Central memory CD4-positive, alpha-beta T cell (primary cell): ENCODE measurements around the gene COG7.
"Not testable (repeated sequence)": the region's sequence is repeated elsewhere in the genome, so short reads cannot be mapped to it uniquely, and the experiment has no call there.

ENCODE experiments used
- DNase-seq: peaks from one replicate; pipeline ENCODE4 v3.0.0; 2022

The COG7 gene

GRCh38 chr16:23382279-23382678, 70.7 kb downstream of the COG7 start:
- no peak for DNase-seq

- DNase-seq: not testable (repeated sequence)
Observed at GRCh38 chr16:23381702-23382101, 71.3 kb downstream of the COG7 start.

GRCh38 chr16:23380501-23380951, 72.5 kb downstream of the COG7 start:
- no peak for DNase-seq

- no peak for DNase-seq
Observed at GRCh38 chr16:23379707-23380106, 73.3 kb downstream of the COG7 start.

GRCh38 chr16:23378921-23379320, 74.1 kb downstream of the COG7 start:
- DNase-seq: no peak

GRCh38 chr16:23378256-23378655, 74.7 kb downstream of the COG7 start:
- DNase-seq: no peak

GRCh38 chr16:23377071-23377931, 75.7 kb downstream of the COG7 start:
- no peak for DNase-seq

GRCh38 chr16:23375643-23376042, 77.3 kb downstream of the COG7 start:
- no peak for DNase-seq

GRCh38 chr16:23374721-23375510, 78.1 kb downstream of the COG7 start:
- DNase-seq: no peak

GRCh38 chr16:23373436-23374219, 79.4 kb downstream of the COG7 start:
- DNase-seq: no peak

GRCh38 chr16:23371368-23371767, 81.6 kb downstream of the COG7 start:
- DNase-seq: no peak

GRCh38 chr16:23369416-23369815, 83.6 kb downstream of the COG7 start:
- no peak for DNase-seq

- DNase-seq: no peak
Observed at GRCh38 chr16:23368469-23368868, 84.5 kb downstream of the COG7 start.

GRCh38 chr16:23367988-23368387, 85.0 kb downstream of the COG7 start:
- DNase-seq: no peak

GRCh38 chr16:23367564-23367963, 85.4 kb downstream of the COG7 start:
- no peak for DNase-seq

- not testable (repeated sequence) for DNase-seq
Observed at GRCh38 chr16:23366341-23366740, 86.6 kb downstream of the COG7 start.

GRCh38 chr16:23365602-23366240, 87.3 kb downstream of the COG7 start:
- no peak for DNase-seq

- DNase-seq: no peak
Observed at GRCh38 chr16:23362460-23363317, 90.3 kb downstream of the COG7 start.

- no peak for DNase-seq
Observed at GRCh38 chr16:23359092-23359760, 93.8 kb downstream of the COG7 start.

GRCh38 chr16:23357761-23358290, 95.2 kb downstream of the COG7 start:
- no peak for DNase-seq

- DNase-seq: no peak
Observed at GRCh38 chr16:23356941-23357340, 96.0 kb downstream of the COG7 start.
